Glutamatergic neuron (in vitro differentiated cells): ENCODE results near the gene POMGNT1. TPM values are rescaled to one million over a fixed set of nuclear protein-coding genes. Genes with fewer than 3 reads are reported as not detected.

ENCODE experiments used
- DNase-seq: peaks from one replicate; pipeline ENCODE4 v3.0.0; 2022
- H3K27ac Mint-ChIP-seq: one replicate; pipeline ENCODE4 v1.8.0; 2020; ENCODE audit warnings: mild to moderate bottlenecking, mixed read lengths, inconsistent platforms; ENCODE audit not compliant: unreplicated experiment
- H3K27me3 Mint-ChIP-seq: one replicate; pipeline ENCODE4 v1.8.0; 2020; ENCODE audit warnings: mild to moderate bottlenecking, moderate library complexity, mixed read lengths, inconsistent platforms; ENCODE audit not compliant: unreplicated experiment
- H3K36me3 Mint-ChIP-seq: one replicate; pipeline ENCODE4 v1.8.0; 2020; ENCODE audit warnings: mild to moderate bottlenecking, mixed read lengths, inconsistent platforms; ENCODE audit not compliant: unreplicated experiment
- H3K4me1 Mint-ChIP-seq: one replicate; pipeline ENCODE4 v1.8.0; 2020; ENCODE audit warnings: mild to moderate bottlenecking, low read depth, mixed read lengths, inconsistent platforms; ENCODE audit not compliant: unreplicated experiment
- H3K4me3 Mint-ChIP-seq: one replicate; pipeline ENCODE4 v1.8.0; 2020; ENCODE audit warnings: mild to moderate bottlenecking, mixed read lengths, inconsistent platforms; ENCODE audit not compliant: unreplicated experiment
- H3K9me3 Mint-ChIP-seq: one replicate; pipeline ENCODE4 v1.8.0; 2020; ENCODE audit warnings: mild to moderate bottlenecking, moderate library complexity, mixed read lengths, inconsistent platforms; ENCODE audit not compliant: unreplicated experiment
- CTCF ChIP-seq: fragments of 200-600 bp; sonication (generic); IDR thresholded peaks from one replicate; pipeline ENCODE4 v1.5.0; 2021; ENCODE audit not compliant: partially characterized antibody, unreplicated experiment
- total RNA-seq: library from RNA; stranded (reverse); fragmentation: NEBNext Ultra II Directional; extraction: Animal tissue kit (Norgen Biotek cat#: 25700); gene quantifications from one replicate; pipeline ENCODE4 v1.2.1, GENCODE V29; 2021; ENCODE audit not compliant: unreplicated experiment

Gene POMGNT1
- total RNA-seq, 1 donor from 2014 or later = 70.2 TPM

- H3K27ac Mint-ChIP-seq = no peak overlapping the region
- H3K27me3 Mint-ChIP-seq = peaks cover 5% of the 10 kb centered on the region
- no peak for DNase-seq
- H3K36me3 Mint-ChIP-seq = peaks cover 5% of the 10 kb centered on the region
- H3K4me3 Mint-ChIP-seq = no peak overlapping the region
- H3K9me3 Mint-ChIP-seq = no peaks in the 10 kb centered on the region
- TF ChIP-seq CTCF = no peak
- no peaks in the 10 kb centered on the region for H3K4me1 Mint-ChIP-seq
These were observed 4.2 kb downstream of the POMGNT1 start for GRCh38 chr1:46193984-46194570.

- Mint-ChIP-seq H3K27me3 (peaks cover 5% of the 10 kb centered on the region), H3K9me3 (no peaks in the 10 kb centered on the region), H3K4me3 (no peak overlapping the region), H3K36me3 (peaks cover 5% of the 10 kb centered on the region), H3K4me1 (no peaks in the 10 kb centered on the region), H3K27ac (no peak overlapping the region)
- DNase-seq = no peak
- no peak for TF ChIP-seq CTCF
These were observed 4.9 kb downstream of the POMGNT1 start for GRCh38 chr1:46193285-46193684.

- no peak overlapping the region for H3K27ac Mint-ChIP-seq
- no peaks in the 10 kb centered on the region for H3K4me1 Mint-ChIP-seq
- peaks cover 4% of the 10 kb centered on the region for H3K9me3 Mint-ChIP-seq
- peaks cover 5% of the 10 kb centered on the region for H3K36me3 Mint-ChIP-seq
- TF ChIP-seq CTCF = no peak
- no peak overlapping the region for H3K4me3 Mint-ChIP-seq
- peaks cover 5% of the 10 kb centered on the region for H3K27me3 Mint-ChIP-seq
- DNase-seq = no peak
These were observed 6.1 kb downstream of the POMGNT1 start for GRCh38 chr1:46192171-46192570.

- no peak overlapping the region for H3K4me3 Mint-ChIP-seq
- H3K36me3 Mint-ChIP-seq = peaks cover 5% of the 10 kb centered on the region
- H3K9me3 Mint-ChIP-seq = peaks cover 4% of the 10 kb centered on the region
- peaks cover 4% of the 10 kb centered on the region for H3K27me3 Mint-ChIP-seq
- no peaks in the 10 kb centered on the region for H3K4me1 Mint-ChIP-seq
- no peak for DNase-seq
- peak overlapping the region; percentile 33 for H3K27ac Mint-ChIP-seq
- no peak for TF ChIP-seq CTCF
These were observed 7.1 kb downstream of the POMGNT1 start for GRCh38 chr1:46191033-46191701.

GRCh38 chr1:46190539-46190938 is 7.7 kb downstream of the POMGNT1 start:
- peaks cover 4% of the 10 kb centered on the region for H3K9me3 Mint-ChIP-seq
- peaks cover 5% of the 10 kb centered on the region for H3K36me3 Mint-ChIP-seq
- no peak overlapping the region for H3K27ac Mint-ChIP-seq
- peaks cover 2% of the 10 kb centered on the region for H3K27me3 Mint-ChIP-seq
- no peaks in the 10 kb centered on the region for H3K4me1 Mint-ChIP-seq
- no peak for TF ChIP-seq CTCF
- H3K4me3 Mint-ChIP-seq = no peak overlapping the region
- no peak for DNase-seq
